ENCODE data around the gene IL11. TPM values are rescaled to one million over a fixed set of nuclear protein-coding genes. Genes with fewer than 3 reads are reported as not detected.

The IL11 gene
- total RNA-seq, 1 donor from 2014 or later = 183 TPM

DNA sequence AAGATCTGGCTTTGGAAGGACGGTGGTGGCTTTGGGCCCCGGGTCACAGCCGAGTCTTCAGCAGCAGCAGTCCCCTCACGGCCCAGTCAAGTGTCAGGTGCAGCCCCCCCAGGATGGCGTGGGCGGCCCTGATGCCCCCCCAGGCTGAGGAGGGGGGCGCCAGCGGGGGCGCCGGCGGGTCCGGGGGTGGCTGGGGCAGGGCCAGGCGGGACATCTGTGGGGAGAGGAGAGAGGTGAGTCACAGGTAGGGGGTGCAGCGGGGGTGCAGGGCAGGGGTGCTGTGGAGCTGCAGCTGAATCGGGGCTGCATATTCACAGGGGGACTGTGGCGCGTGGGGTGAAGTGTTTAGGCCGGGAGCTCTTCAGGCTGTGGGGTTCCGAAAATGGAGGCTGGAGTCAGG is 4.3 kb downstream of the IL11 start:
- Histone ChIP-seq H3K27me3 (ENCODE audit: insufficient read depth, low read length) (no peaks in the 10 kb centered on the region), H3K36me3 (ENCODE audit: insufficient read depth, low read length) (peaks cover 14% of the 10 kb centered on the region), H2AFZ (ENCODE audit: low read depth, low read length) (no peak overlapping the region), H3K4me3 (ENCODE audit: insufficient read depth, low read depth, low read length) (no peak overlapping the region), H3K27ac (ENCODE audit: low read depth, low read length) (no peak overlapping the region), H3K4me2 (ENCODE audit: low read length) (no peak overlapping the region), H3K9me3 (ENCODE audit: insufficient read depth, low read depth, low read length) (no peaks in the 10 kb centered on the region), H3K4me1 (ENCODE audit: insufficient read depth, low read length) (peaks cover 13% of the 10 kb centered on the region), H3K79me2 (ENCODE audit: insufficient read depth, low read length) (peaks cover 31% of the 10 kb centered on the region), H3K9ac (ENCODE audit: low read length) (no peak overlapping the region), H4K20me1 (ENCODE audit: insufficient read depth, low read length) (peaks cover 36% of the 10 kb centered on the region)
- DNase-seq (ENCODE audit: low read depth) (no peak), FAIRE-seq (no peak)
- TF ChIP-seq, protein P1, sequence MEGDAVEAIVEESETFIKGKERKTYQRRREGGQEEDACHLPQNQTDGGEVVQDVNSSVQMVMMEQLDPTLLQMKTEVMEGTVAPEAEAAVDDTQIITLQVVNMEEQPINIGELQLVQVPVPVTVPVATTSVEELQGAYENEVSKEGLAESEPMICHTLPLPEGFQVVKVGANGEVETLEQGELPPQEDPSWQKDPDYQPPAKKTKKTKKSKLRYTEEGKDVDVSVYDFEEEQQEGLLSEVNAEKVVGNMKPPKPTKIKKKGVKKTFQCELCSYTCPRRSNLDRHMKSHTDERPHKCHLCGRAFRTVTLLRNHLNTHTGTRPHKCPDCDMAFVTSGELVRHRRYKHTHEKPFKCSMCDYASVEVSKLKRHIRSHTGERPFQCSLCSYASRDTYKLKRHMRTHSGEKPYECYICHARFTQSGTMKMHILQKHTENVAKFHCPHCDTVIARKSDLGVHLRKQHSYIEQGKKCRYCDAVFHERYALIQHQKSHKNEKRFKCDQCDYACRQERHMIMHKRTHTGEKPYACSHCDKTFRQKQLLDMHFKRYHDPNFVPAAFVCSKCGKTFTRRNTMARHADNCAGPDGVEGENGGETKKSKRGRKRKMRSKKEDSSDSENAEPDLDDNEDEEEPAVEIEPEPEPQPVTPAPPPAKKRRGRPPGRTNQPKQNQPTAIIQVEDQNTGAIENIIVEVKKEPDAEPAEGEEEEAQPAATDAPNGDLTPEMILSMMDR (IDR thresholded peaks at IDR 0.05; ENCODE audit: insufficient read depth, low read depth, low read length) = no peak
- TF ChIP-seq EZH2 (IDR thresholded peaks at IDR 0.05; ENCODE audit: insufficient read depth, low read length) = no peak
- H3K27me3 Mint-ChIP-seq (ENCODE audit: low read depth, unreplicated experiment) = no peaks in the 10 kb centered on the region
- peaks cover 12% of the 10 kb centered on the region for H3K36me3 Mint-ChIP-seq (ENCODE audit: low read depth, unreplicated experiment)
- peaks cover 18% of the 10 kb centered on the region for H3K4me1 Mint-ChIP-seq (ENCODE audit: low read depth, unreplicated experiment)
- no peaks in the 10 kb centered on the region for H3K9me3 Mint-ChIP-seq (ENCODE audit: unreplicated experiment)
- H3K4me3 Mint-ChIP-seq (ENCODE audit: unreplicated experiment) = no peak overlapping the region
- peak overlapping the region; percentile 58 for H3K27ac Mint-ChIP-seq (ENCODE audit: unreplicated experiment)

DNA sequence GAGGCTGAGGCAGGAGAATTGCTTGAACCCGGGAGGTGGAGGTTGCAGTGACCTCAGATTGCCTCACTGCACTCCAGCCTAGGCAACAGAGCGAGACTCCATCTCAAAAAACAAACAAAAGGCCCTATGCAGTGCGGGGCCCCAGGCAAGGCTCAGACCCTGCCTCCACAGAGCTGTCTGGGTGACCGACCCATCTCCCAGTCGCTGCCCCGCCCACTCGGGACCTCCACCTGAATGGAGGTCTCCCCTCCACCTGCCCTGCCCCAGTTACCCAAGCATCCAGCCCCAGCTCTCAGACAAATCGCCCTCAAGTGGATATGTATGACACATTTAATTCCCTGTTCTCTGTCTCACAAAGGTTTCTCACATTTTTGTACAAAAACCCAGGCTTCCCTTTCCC is 5.0 kb downstream of the IL11 start:
- no peak overlapping the region for H3K4me3 ChIP-seq (ENCODE audit: insufficient read depth, low read depth, low read length)
- no peak for FAIRE-seq

More for the DNA sequence above, 5.0 kb downstream of the IL11 start:
- Histone ChIP-seq H3K4me1 (ENCODE audit: insufficient read depth, low read length) (peaks cover 7% of the 10 kb centered on the region), H3K36me3 (ENCODE audit: insufficient read depth, low read length) (peaks cover 14% of the 10 kb centered on the region), H3K4me2 (ENCODE audit: low read length) (no peak overlapping the region), H3K27ac (ENCODE audit: low read depth, low read length) (no peak overlapping the region), H3K79me2 (ENCODE audit: insufficient read depth, low read length) (peaks cover 31% of the 10 kb centered on the region), H4K20me1 (ENCODE audit: insufficient read depth, low read length) (peaks cover 36% of the 10 kb centered on the region), H2AFZ (ENCODE audit: low read depth, low read length) (no peak overlapping the region), H3K9ac (ENCODE audit: low read length) (no peak overlapping the region), H3K9me3 (ENCODE audit: insufficient read depth, low read depth, low read length) (no peaks in the 10 kb centered on the region), H3K27me3 (ENCODE audit: insufficient read depth, low read length) (no peaks in the 10 kb centered on the region)
- no peaks in the 10 kb centered on the region for H3K9me3 Mint-ChIP-seq (ENCODE audit: unreplicated experiment)
- peaks cover 14% of the 10 kb centered on the region for H3K4me1 Mint-ChIP-seq (ENCODE audit: low read depth, unreplicated experiment)
- peaks cover 12% of the 10 kb centered on the region for H3K36me3 Mint-ChIP-seq (ENCODE audit: low read depth, unreplicated experiment)
- H3K4me3 Mint-ChIP-seq (ENCODE audit: unreplicated experiment) = peak overlapping the region; percentile 14
- H3K27me3 Mint-ChIP-seq (ENCODE audit: low read depth, unreplicated experiment) = no peaks in the 10 kb centered on the region
- peak overlapping the region; percentile 47 for H3K27ac Mint-ChIP-seq (ENCODE audit: unreplicated experiment)
- DNase-seq (ENCODE audit: low read depth) = no peak
- TF ChIP-seq EZH2 (IDR thresholded peaks at IDR 0.05; ENCODE audit: insufficient read depth, low read length) = no peak
- TF ChIP-seq, protein P1 (IDR thresholded peaks at IDR 0.05; ENCODE audit: insufficient read depth, low read depth, low read length) = no peak
